ENCODE measurements around the gene ADAMTS2.

ADAMTS2 gene

DNA sequence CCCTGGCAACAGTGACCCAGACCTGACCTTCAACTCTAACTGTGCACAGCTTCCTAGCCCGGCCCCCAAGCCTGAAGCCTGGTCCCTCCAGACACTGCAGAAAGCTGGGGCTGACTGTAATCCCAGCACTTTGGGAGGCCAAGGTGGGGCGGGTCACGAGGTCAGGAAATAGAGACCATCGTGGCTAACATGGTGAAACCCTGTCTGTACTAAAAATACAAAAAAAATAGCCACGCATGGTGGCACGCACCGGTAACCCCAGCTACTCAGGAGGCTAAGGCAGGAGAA is 35.9 kb downstream of the ADAMTS2 start:
- no peaks in the 10 kb centered on the region for H3K4me1 ChIP-seq (ENCODE audit: control insufficient read depth, insufficient read depth, low read length)
- H3K9ac ChIP-seq (ENCODE audit: low read length), result no peak overlapping the region
- no peaks in the 10 kb centered on the region for H3K36me3 ChIP-seq (ENCODE audit: control insufficient read depth, insufficient read depth, low read length)
- H3K27me3 ChIP-seq (ENCODE audit: control insufficient read depth, insufficient read depth, low read length), result no peaks in the 10 kb centered on the region
- no peak overlapping the region for H3K4me3 ChIP-seq (ENCODE audit: low read length)
- no peaks in the 10 kb centered on the region for H3K9me3 ChIP-seq (ENCODE audit: control insufficient read depth, low read length)

DNA sequence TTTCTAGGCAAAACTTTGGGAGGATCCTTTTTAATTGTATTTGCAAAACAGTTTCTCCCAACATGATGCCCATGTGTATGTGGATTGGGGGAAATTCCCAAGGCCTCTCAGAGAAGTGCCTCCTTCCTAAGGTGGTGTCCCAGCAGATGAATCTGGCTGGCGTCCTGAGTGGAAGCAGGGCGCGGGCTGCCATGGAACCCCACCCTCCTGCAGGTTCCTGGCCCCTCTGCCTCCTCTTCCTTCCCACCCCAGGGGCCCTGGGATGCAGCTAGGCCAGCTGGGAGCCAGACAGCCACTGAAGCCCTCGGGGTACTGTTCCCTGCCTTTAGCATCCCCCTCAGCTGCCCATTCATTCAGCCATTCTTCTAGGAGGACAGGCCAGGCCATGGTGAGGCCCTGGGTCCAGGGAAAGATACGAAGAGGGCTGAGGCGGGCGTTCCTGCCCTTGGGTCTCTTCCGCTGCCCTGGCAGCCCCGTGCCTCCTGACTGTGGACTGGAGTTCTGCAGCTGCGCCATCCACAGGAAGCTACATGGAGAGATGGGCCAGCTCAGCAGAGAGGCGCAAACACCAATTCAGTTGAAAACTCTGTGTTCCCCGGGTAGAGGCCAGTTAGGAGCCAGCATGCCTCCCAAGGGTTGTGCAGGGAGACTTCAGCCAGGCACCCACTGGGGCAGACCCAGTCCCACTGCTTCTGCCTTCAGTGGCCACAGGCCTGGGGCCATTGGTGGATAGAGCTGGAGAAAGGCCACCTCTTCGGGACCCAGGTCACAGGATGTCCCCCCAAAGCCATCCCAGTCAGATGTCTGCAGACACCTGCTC is 36.5 kb downstream of the ADAMTS2 start:
- H3K27me3 ChIP-seq (ENCODE audit: control insufficient read depth, insufficient read depth, low read length), result no peaks in the 10 kb centered on the region
- no peaks in the 10 kb centered on the region for H3K36me3 ChIP-seq (ENCODE audit: control insufficient read depth, insufficient read depth, low read length)
- H3K9ac ChIP-seq (ENCODE audit: low read length), result no peak overlapping the region

DNA sequence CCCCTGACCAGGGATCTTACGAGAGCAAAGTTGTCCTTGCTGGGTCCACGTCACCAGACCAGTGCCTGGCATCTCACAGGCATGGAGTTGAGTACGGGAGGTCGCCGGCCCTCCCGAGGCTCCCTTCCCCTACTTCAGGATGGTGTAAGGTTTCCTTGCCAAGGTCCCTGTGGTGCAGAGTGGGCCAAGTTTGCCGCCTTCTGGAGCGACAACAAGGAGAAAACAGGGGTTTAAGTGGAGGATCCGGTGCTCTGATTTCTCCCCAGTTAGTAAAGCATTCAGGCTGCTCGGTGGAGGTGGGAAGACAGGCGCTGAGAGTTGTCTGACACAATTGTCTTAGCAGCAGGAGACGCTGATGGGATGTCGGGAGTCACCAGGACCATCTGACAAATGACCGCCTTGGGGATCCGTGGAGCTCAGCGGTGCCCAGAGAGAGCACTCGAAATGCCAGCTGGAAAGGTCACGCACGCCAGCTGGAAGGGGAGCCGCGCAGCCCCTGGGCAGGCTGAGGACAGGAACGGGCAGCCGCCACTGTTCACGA is 37.3 kb downstream of the ADAMTS2 start:
- no peaks in the 10 kb centered on the region for H3K9me3 ChIP-seq (ENCODE audit: control insufficient read depth, low read length)
- H3K4me1 ChIP-seq (ENCODE audit: control insufficient read depth, insufficient read depth, low read length), result no peaks in the 10 kb centered on the region
- no peaks in the 10 kb centered on the region for H3K36me3 ChIP-seq (ENCODE audit: control insufficient read depth, insufficient read depth, low read length)
- H3K27me3 ChIP-seq (ENCODE audit: control insufficient read depth, insufficient read depth, low read length), result no peaks in the 10 kb centered on the region
- H3K4me3 ChIP-seq (ENCODE audit: low read length), result no peak overlapping the region
- H3K9ac ChIP-seq (ENCODE audit: low read length), result no peak overlapping the region

More for the DNA sequence above, 36.5 kb downstream of the ADAMTS2 start:
- Histone ChIP-seq H3K4me3 (ENCODE audit: low read length) (no peak overlapping the region), H3K9me3 (ENCODE audit: control insufficient read depth, low read length) (no peaks in the 10 kb centered on the region), H3K4me1 (ENCODE audit: control insufficient read depth, insufficient read depth, low read length) (no peaks in the 10 kb centered on the region)

DNA sequence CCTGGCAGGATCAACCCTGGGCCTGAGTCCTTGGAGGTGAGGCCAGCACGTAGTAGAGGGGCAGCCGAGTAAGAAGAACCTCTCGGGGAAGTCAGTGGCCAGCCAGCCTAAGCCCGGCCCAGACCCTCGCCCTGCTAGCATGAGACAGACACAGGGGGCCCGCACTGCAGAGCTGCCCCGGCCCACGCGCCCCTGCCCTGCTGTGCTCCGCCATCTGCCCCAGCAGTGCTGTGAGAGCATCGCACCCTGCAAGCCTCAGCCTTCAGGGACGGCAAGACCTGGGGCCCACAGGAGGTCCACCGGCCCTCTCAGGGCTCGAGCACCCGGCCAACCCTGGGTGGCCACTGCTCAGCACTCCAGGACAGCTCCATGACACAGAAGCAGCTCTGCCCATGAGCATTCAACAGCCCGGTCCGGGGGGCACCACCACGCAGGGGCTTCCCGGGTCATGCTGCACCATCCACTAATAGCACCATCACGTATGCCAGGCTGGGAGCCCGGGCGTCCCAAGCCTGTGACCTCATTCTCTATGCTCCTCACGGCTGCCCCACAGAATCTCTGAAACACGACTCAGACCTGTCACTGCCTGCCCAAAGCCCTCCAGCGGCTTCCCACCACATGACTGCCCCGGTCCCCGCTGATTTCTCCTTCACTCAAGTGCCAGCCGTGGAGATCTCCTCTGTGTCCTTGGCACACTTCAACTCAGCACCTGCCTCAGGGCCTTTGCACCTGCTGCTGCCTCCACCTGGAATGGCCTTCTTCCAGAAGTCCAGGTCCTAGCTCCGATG is 38.1 kb downstream of the ADAMTS2 start:
- H3K9me3 ChIP-seq (ENCODE audit: control insufficient read depth, low read length), result no peaks in the 10 kb centered on the region
- no peaks in the 10 kb centered on the region for H3K27me3 ChIP-seq (ENCODE audit: control insufficient read depth, insufficient read depth, low read length)

DNA sequence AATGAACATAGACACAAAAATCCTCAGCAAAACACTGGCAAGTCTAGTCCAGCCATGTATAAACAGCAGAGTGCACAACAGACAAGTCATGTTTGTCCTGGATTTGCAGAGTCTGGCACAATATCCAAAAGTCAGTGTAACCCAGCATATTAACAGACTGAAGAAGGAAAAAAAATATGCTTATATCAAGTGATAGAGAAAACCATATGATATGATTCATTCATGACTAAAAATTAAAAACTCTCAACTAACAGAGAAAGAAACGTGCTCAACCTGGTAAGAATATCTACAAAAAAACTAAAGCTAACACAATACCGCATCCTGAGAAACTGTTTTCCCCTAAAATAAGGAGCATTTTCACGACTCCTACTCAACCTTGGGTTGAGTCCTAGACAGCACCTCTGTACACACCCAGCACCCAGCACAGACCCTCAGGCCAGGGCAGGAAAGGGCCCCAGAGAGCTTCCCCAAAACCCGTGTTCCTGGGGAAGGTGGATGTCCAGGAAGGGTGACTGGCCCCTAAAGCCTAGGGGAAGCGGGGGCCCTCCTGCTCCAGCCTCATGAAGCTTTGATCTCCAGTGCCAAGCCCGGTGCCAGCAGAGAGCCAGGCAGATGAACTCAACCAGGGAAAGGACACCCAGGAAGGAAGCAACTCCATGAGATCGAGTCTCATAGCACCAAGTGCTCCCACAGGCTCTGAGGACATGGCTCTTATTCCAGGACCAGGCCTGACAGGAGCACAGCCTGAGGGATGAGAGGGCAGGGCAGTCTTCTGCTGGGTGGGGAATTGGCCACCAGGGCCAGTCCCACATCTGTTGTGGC is 38.9 kb downstream of the ADAMTS2 start:
- Histone ChIP-seq H3K9me3 (ENCODE audit: control insufficient read depth, low read length) (no peaks in the 10 kb centered on the region), H3K4me1 (ENCODE audit: control insufficient read depth, insufficient read depth, low read length) (no peaks in the 10 kb centered on the region), H3K4me3 (ENCODE audit: low read length) (no peak overlapping the region), H3K9ac (ENCODE audit: low read length) (no peak overlapping the region), H3K36me3 (ENCODE audit: control insufficient read depth, insufficient read depth, low read length) (no peaks in the 10 kb centered on the region), H3K27me3 (ENCODE audit: control insufficient read depth, insufficient read depth, low read length) (no peaks in the 10 kb centered on the region)

More for the DNA sequence above, 38.1 kb downstream of the ADAMTS2 start:
- Histone ChIP-seq H3K4me3 (ENCODE audit: low read length) (no peak overlapping the region), H3K9ac (ENCODE audit: low read length) (no peak overlapping the region), H3K36me3 (ENCODE audit: control insufficient read depth, insufficient read depth, low read length) (no peaks in the 10 kb centered on the region), H3K4me1 (ENCODE audit: control insufficient read depth, insufficient read depth, low read length) (no peaks in the 10 kb centered on the region)

DNA sequence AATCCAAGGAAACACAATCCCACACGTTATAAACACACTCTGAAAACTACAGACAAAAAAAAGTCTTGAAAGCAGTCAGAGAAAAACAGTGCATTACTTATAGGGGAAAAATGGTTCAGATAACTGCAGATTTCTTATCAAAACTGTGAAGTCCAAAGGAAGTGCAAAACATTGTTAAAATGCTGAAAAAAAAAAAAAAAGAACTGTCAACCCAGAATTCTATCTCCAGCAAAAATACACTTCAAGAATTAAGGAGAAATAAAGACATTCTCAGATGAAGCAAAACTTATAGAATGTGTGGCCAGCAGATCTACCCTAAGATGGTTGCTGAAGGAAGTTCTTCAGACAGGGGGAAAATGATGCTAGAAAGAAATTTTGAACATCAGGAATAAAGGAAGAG is 40.4 kb downstream of the ADAMTS2 start:
- no peaks in the 10 kb centered on the region for H3K4me1 ChIP-seq (ENCODE audit: control insufficient read depth, insufficient read depth, low read length)
- no peak overlapping the region for H3K4me3 ChIP-seq (ENCODE audit: low read length)
- H3K36me3 ChIP-seq (ENCODE audit: control insufficient read depth, insufficient read depth, low read length), result no peaks in the 10 kb centered on the region
- H3K27me3 ChIP-seq (ENCODE audit: control insufficient read depth, insufficient read depth, low read length), result no peaks in the 10 kb centered on the region
- H3K9me3 ChIP-seq (ENCODE audit: control insufficient read depth, low read length), result no peaks in the 10 kb centered on the region
- H3K9ac ChIP-seq (ENCODE audit: low read length), result no peak overlapping the region

DNA sequence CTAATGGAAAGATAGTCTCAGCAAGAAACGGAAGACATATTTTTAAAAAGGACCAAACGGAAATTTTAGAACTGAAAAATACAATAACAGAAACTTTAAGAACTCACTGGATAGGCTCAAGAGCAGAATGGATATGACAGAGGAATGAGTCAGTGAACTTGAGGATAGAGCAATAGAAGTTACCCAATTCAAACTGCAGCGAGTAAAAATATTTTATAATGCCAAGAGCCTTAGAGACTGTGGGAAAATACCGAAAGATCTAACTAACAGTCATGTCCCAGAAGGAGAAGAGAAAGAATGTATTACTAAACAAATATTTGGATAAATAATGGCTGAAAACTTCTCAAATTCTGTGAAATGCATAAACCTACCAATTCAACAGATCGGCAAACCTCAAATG is 40.8 kb downstream of the ADAMTS2 start:
- Histone ChIP-seq H3K27me3 (ENCODE audit: control insufficient read depth, insufficient read depth, low read length) (no peaks in the 10 kb centered on the region), H3K9me3 (ENCODE audit: control insufficient read depth, low read length) (no peaks in the 10 kb centered on the region), H3K36me3 (ENCODE audit: control insufficient read depth, insufficient read depth, low read length) (no peaks in the 10 kb centered on the region), H3K9ac (ENCODE audit: low read length) (no peak overlapping the region), H3K4me1 (ENCODE audit: control insufficient read depth, insufficient read depth, low read length) (no peaks in the 10 kb centered on the region), H3K4me3 (ENCODE audit: low read length) (no peak overlapping the region)

DNA sequence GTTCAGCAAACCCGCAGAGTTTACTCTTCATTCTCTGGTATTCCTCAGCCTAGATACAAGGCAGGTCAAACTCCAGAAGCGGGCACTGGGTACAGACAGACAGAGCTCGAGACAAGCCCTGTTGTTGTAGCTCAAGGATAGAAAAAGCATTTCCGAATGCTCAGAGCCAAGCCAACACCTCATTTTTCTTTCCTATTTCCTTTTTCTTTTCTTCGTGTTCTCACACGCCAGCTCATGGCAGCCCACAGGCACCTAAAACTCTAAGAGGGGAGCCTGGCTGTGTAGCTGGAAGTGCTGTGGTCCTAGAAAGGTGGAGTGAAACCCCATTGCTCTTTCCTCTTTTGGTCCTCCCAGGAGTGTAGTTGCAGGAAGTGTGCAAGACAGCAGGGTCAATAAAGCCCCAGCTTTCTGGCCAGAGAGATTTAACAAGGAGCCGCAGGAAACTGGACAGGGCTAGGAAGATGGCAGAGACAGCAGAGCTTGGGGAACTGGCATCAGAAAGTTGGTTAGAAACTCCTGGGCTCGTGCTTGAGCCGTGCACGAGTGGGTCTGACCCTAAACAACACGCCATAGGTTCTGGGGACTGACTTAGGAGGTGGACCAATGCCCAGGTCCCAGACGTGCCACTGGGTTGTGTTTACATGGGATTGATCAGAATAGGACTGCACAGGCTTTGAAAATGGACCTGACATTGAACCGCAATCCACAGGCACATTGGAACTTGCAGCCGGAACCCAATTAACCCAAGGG is 41.6 kb downstream of the ADAMTS2 start:
- Histone ChIP-seq H3K36me3 (ENCODE audit: control insufficient read depth, insufficient read depth, low read length) (no peaks in the 10 kb centered on the region), H3K4me1 (ENCODE audit: control insufficient read depth, insufficient read depth, low read length) (no peaks in the 10 kb centered on the region), H3K9me3 (ENCODE audit: control insufficient read depth, low read length) (no peaks in the 10 kb centered on the region), H3K4me3 (ENCODE audit: low read length) (no peak overlapping the region), H3K9ac (ENCODE audit: low read length) (no peak overlapping the region), H3K27me3 (ENCODE audit: control insufficient read depth, insufficient read depth, low read length) (no peaks in the 10 kb centered on the region)

DNA sequence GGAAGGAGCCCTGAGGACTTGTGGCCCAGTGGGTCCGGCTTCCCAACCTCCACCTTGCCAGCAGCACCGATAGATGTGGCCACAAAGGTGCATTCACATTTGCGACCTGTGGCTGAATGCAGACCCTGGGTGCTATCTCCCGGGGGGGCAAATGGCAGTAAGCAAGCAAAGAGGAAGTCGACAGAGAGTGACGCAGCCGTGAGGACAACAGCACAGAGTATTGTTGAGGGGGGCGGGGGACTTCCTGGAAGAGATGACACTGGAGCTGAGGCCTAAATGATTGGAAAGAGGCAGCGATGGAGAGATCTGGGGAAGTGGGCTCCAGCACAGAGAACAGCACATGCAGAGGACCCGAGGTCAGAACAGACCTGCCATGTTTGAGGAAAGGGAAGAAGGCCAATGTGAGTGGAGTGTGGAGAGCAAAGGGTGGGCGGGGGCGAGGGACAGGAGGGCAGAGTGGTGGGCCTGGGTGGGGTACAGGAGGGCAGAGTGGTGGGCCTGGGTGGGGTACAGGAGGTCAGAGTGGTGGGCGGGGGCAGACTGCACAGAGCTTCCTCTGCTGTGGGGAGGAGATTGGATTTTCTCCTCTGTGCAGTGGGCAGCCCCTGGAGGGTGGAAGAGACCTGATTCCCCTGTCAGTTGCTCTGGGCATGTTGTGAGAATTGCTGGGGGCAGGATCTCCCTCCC is 42.6 kb downstream of the ADAMTS2 start:
- no peaks in the 10 kb centered on the region for H3K4me1 ChIP-seq (ENCODE audit: control insufficient read depth, insufficient read depth, low read length)
- H3K9ac ChIP-seq (ENCODE audit: low read length), result no peak overlapping the region
- no peaks in the 10 kb centered on the region for H3K27me3 ChIP-seq (ENCODE audit: control insufficient read depth, insufficient read depth, low read length)
- H3K9me3 ChIP-seq (ENCODE audit: control insufficient read depth, low read length), result no peaks in the 10 kb centered on the region
- H3K36me3 ChIP-seq (ENCODE audit: control insufficient read depth, insufficient read depth, low read length), result no peaks in the 10 kb centered on the region
- H3K4me3 ChIP-seq (ENCODE audit: low read length), result no peak overlapping the region

DNA sequence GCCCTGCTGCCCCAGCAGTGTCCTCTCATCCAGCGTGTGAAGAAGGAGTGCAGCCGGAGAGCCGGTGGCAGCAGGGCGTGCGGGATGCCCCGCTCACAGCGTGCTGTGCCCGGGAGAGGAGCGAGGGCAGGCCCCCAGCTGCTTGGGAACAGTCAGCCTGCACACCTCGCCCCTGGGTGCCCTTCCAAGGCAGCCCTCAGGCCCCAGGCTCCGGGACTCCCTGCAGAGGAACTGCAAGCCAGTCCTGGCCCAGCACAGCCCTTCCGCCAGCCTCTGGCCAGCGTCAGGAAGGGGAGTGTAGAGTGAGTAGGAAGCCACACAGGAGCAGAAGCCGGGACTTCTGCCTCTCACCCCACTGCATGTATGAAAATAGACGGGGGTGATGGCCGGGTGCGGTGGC is 43.5 kb downstream of the ADAMTS2 start:
- Histone ChIP-seq H3K27me3 (ENCODE audit: control insufficient read depth, insufficient read depth, low read length) (no peaks in the 10 kb centered on the region), H3K4me1 (ENCODE audit: control insufficient read depth, insufficient read depth, low read length) (no peaks in the 10 kb centered on the region)

DNA sequence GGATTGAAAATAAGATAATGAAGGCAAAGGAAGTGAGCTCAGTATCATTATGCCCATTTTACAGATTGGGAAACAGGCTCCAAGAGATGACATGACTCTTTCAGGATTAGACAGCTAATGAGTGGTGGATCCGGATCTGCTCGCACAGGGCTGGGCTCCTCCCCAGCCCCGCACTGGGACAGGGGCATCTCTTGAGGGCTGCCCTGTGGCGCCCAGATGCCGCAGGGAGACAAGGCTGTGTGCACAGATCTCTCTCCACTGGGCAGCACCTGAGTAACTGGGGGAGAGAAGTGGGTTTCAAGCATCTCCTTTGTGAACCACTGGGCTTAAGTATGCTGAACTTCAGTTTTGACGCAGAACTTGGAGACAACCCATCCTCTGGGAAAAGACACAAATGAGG is 43.9 kb downstream of the ADAMTS2 start:
- Histone ChIP-seq H3K9ac (ENCODE audit: low read length) (no peak overlapping the region), H3K9me3 (ENCODE audit: control insufficient read depth, low read length) (no peaks in the 10 kb centered on the region), H3K4me1 (ENCODE audit: control insufficient read depth, insufficient read depth, low read length) (no peaks in the 10 kb centered on the region), H3K27me3 (ENCODE audit: control insufficient read depth, insufficient read depth, low read length) (no peaks in the 10 kb centered on the region), H3K36me3 (ENCODE audit: control insufficient read depth, insufficient read depth, low read length) (no peaks in the 10 kb centered on the region), H3K4me3 (ENCODE audit: low read length) (no peak overlapping the region)

More for the DNA sequence above, 43.5 kb downstream of the ADAMTS2 start:
- Histone ChIP-seq H3K9me3 (ENCODE audit: control insufficient read depth, low read length) (no peaks in the 10 kb centered on the region), H3K9ac (ENCODE audit: low read length) (no peak overlapping the region), H3K36me3 (ENCODE audit: control insufficient read depth, insufficient read depth, low read length) (no peaks in the 10 kb centered on the region), H3K4me3 (ENCODE audit: low read length) (no peak overlapping the region)
